Stimulated activated CD4-positive, alpha-beta T cell treated with anti-CD3 and anti-CD28 coated beads, Interleukin-1b, Interleukin-23, amount 100 ng/mL, for 24 hours (primary cell): ENCODE results near the gene TTLL7.

Source experiments
- DNase-seq, 4 experiments: peaks; one replicate each; pipeline ENCODE4 v3.0.0-alpha.2; 2020; ENCODE audit warnings: low read depth in 4 of 4, low spot score in 1 of 4

Gene TTLL7

DNA sequence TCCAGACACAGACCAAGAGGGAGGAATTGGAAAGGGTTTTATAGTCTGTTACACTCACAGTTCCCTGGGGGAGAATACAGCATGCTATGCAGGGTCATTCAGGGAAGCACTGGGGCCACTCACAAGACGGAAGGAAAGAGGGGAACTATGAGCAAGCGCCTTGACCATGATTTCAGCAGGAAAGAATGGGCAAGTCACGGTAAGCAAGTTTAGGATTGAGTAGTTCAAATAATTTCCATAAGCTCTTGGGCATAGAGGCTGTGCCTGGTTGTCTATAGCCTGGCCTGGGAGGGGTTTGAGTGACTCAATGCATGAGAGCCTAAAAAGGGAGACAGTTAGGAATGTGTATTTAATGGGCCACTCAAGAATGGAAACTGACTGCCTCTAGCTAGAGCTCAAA is 176.7 kb downstream of the TTLL7 start:
- DNase-seq, result no peak

DNA sequence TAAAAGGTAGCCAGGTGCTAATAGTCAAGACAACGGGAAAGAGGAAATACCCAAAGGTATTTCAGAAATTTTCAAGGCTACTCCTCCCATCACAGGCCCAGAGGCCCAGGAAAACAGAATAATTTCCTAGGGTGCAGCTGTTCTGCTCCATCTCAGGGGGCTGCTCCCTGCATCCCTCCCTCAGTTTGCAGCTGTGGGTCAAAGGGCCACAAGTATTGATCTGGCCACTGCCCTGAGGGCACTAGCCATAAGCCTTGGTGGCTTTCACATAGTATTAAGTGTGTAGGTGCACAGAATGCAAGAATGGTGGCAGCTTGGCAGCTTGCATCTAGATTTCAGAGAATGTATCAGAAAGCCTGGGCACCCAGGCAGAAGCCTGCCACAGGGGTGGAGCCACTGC is 179.5 kb downstream of the TTLL7 start:
- no peak for DNase-seq

DNA sequence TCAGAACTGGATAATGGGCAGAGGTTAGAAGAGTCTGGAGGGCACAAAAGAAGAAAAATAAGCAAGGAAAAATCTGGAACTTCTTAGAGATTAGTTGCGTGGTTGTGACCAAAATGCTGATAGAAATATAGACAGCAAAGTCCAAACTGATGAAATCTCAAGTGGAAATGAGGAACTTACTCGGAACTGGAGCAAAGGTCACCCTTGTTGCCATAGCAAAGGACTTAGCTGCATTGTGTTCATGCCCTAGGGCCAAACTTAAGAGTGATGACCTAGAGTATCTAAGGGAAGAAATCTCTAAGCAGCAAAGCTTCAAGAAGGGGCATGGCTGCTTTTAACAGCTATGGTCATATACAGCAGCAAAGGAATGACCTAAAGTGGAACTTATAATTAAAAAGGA is 180.0 kb downstream of the TTLL7 start:
- DNase-seq, result no peak

DNA sequence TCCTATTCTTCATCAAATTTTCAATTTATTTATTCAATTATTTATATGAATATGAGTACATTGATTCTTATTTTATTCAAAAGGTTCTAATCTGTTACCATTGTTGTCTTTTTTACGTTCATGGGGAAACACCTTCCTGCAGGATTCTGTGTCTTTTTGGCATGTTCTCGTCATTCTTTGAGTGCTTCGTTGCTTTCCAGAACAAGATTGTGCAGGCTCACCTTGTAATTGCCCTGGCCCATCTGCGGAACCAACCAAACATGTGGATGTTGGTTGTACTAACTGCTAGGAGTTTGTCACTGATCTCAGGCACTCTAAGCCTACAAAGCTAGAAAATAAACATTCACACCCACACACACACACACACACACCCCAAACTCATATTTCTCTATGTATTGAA is 182.1 kb downstream of the TTLL7 start:
- DNase-seq, result no peak

DNA sequence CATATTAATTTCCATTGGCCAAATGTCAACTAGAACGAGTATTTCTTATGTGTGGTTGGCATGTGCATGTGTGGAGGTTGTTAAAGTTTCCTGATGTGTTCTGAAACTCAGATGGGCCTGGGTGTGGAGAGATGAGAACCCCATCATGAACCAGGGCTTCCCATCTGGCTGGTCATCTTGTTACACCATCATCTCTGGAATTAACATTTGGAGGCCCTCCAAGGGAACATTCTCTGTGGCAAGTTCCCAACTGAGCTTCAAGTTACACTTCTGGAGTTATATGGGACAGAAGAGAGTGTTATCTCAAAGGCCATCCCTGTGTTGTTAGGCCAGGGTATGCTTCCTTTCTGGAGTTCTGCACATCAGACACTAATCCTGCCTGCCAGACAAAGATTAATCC is 183.6 kb downstream of the TTLL7 start:
- DNase-seq, result no peak
